Effector CD8-positive, alpha-beta T cell (primary cell): ENCODE data around the gene COL25A1.
"Not testable (repeated sequence)": the region's sequence is repeated elsewhere in the genome, so short reads cannot be mapped to it uniquely, and the experiment has no call there.

Experiments
- DNase-seq: peaks from one replicate; lab custom pipeline; 2025; lab: John Stamatoyannopoulos, UW

COL25A1 gene

GRCh38 chr4:108959491-108959890 lies 343.0 kb downstream of the COL25A1 start:
- no peak for DNase-seq

DNA sequence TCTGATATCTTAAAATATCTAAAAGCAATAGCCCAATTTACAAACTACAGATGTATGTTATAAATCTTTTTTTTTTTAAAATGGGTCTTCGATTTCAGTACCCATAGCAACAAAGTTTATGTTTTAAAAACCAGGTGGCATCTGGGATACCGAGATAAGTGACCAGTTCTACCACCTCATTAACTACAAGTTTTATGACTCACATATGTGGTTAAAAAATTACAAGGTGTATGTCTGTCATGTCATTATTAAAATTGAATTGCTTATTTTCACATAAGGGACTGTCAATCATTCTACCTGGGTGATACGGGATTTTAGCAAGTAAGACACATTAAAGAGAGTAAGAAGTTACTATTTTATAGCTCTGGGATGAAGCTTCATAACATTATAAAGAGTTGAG lies 347.6 kb downstream of the COL25A1 start:
- DNase-seq, result no peak

DNA sequence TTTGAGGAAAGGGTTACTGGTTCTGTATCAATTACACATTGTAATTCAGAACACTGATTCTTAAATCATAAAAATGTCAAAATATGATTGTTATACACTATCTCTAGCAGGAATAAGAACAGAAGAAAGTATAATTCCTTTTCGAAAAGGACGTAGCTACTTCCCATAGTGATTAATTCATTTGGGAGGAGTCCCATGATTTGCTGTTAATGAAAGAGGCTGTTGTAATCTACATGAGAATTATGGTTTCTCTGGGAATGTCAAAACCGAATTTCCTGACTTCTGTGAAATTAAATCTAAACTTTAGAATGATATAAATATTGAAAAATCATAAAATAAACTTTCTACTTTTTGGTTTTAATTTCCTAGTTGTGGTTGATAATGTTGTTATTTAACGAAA lies 348.5 kb downstream of the COL25A1 start:
- DNase-seq, result no peak

- no peak for DNase-seq
Measured at GRCh38 chr4:108950158-108950915, 352.1 kb downstream of the COL25A1 start.

GRCh38 chr4:108947526-108947925 lies 354.9 kb downstream of the COL25A1 start:
- DNase-seq, result no peak

DNA sequence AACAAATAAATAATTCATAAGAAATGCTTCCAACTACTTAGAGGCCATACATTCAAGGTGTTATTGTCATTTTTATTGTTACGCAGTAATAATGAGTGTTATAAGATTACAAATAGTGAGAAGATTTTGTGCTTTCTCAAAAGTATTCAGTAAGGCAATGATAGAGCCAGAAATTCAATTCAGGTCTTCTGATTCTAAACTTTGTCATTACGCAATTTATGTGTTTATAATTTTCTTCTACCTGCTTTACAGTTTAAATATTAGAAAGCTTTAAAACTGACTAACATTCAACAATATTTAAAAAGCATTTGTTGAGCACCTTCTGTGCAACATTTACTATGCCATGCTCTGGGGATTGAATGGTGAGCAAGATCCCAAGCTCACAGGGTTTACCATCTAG lies 356.2 kb downstream of the COL25A1 start:
- DNase-seq, result no peak

DNA sequence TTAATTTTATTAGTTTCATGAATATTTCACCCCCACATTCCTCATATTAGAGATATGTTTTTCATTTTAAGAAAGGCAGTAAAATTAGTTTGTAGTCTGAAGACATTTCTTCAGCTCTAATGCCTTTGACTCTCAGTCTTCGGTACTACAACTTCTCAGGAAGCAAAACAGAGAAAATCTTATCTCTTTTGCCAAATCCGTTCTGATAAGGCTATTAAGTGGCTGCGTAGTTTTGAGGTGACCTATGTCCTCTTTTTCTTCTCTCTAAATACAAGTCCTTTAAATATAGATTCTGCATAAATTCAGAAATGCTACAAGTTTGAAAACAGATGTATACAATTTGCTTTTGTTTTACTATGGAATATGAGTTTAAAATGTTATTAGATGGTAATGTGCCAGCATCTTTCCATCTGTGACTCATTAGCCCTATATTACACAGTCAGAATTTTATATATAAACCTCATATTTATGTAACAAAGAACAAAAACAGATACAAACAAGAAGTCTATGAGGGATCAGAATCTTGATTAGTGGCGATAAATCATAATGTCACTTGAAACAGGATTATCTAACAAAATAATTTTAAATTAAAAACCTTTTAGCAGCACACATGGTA lies 358.4 kb downstream of the COL25A1 start:
- no peak for DNase-seq

DNA sequence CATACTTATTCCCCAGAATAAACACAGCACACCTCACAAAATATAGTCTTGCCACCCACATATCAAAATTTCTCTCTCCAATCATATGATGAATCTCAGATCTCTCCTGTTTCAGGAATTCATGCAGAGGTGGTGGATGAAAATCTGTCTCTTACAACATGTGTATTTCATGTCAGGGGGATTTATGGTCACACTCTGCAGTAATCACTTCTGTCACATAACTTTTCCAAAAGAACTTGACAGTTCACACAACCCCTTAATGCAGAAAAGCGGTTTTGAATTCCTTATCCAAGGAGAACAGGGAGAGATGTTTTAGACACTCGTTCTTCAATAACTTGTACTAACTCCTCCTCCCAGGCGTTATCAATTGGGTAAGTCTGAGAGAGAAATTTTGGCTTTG lies 359.1 kb downstream of the COL25A1 start:
- no peak for DNase-seq

DNA sequence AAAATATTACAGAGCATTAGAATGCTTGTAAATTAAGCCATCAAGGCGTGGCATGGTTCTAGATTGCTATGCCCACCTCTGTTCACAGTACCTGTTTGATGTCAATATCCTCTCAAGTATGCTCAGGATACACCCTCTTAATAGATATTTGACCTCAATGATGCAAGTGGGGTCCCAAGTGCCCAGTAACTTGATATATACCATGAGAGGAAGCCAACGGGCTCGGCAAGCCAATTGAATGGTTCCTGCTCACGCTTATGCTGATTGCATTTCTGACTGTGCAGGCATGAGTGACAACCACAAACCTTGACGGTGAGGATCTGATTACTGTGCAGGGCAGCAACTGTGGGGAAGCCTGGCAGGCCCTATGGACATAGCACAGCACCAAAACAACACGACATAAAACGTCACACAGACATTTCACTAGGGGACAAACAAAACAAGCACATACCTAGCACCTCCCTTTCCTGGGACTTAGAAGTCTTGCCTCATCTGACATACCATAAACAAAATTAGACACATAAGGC lies 360.5 kb downstream of the COL25A1 start:
- DNase-seq, result no peak

- no peak for DNase-seq
Measured at GRCh38 chr4:108940634-108941033, 361.8 kb downstream of the COL25A1 start.

- no peak for DNase-seq
Measured at GRCh38 chr4:108940149-108940548, 362.3 kb downstream of the COL25A1 start.

GRCh38 chr4:108937066-108937465 lies 365.4 kb downstream of the COL25A1 start:
- no peak for DNase-seq

GRCh38 chr4:108933925-108934324 lies 368.5 kb downstream of the COL25A1 start:
- DNase-seq, result not testable (repeated sequence)

DNA sequence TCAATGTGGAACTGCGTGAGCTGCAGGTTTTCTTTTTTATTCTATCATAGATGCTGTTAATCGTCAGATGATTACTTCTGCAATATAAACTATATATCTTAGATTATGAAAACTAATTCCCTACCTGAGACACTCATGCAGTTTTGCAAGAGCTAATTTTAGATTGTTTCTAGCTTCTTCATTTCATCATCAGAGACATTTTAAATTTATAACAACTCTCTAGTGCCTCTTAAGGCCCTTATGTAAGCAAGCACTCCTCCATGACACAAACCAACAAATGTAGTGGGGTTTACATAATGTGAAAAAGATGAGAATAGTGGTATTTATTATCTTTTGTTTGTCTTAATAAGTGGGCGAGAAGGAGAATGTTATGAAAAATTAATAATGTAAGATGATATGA lies 369.4 kb downstream of the COL25A1 start:
- DNase-seq, result no peak

GRCh38 chr4:108931926-108932325 lies 370.5 kb downstream of the COL25A1 start:
- DNase-seq, result no peak

- no peak for DNase-seq
Measured at GRCh38 chr4:108930186-108930585, 372.3 kb downstream of the COL25A1 start.

- DNase-seq, result no peak
Measured at GRCh38 chr4:108926781-108927180, 375.7 kb downstream of the COL25A1 start.

DNA sequence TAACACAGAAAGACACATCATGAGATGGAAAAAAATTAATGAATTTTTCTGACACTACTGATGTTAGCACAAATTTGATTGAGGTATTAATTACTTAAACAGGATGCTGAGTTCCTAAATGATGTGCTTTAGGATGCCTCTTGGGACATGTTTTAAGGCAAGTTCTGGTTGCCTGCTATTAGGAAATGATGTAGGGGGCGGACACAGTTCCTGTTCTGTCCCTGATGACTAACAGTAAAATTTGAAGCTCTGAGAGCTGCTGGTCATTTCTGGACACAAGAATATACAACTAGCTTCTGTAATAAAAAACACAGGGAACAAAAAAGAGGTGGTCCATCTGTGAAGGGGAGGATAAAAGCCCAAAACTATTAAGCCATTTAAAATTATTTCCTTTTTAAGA lies 376.4 kb downstream of the COL25A1 start:
- DNase-seq, result no peak

DNA sequence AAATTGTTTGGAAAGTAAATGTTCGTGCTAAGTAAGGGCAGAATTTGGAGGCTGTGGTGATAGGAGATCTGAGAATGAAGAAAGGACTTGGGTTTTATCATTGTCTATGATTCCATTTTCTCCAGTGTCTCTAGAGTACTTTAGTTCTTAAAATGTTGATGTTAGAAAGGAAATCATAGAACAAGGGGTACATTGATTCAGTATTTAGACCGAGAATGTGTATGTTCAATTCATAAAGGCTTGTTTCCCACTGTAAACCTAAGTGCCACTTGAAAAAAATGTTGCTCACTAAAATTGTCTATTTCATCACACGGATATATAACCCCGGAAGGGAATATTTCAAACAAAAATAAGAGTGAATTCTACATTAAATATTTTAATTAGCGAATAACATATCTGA lies 380.3 kb downstream of the COL25A1 start:
- DNase-seq, result no peak

GRCh38 chr4:108920395-108921087 lies 381.9 kb downstream of the COL25A1 start:
- DNase-seq, result no peak

- no peak for DNase-seq
Measured at GRCh38 chr4:108919226-108919893, 383.1 kb downstream of the COL25A1 start.

- no peak for DNase-seq
Measured at GRCh38 chr4:108917255-108917654, 385.2 kb downstream of the COL25A1 start.
